SIG-M5 (cell line): ENCODE data around the gene FIS1.
"Not testable (repeated sequence)": the region's sequence is repeated elsewhere in the genome, so short reads cannot be mapped to it uniquely, and the experiment has no call there.

Experiments used
- DNase-seq: peaks from one replicate; lab custom pipeline; 2025; lab: John Stamatoyannopoulos, UW

Gene FIS1

DNA sequence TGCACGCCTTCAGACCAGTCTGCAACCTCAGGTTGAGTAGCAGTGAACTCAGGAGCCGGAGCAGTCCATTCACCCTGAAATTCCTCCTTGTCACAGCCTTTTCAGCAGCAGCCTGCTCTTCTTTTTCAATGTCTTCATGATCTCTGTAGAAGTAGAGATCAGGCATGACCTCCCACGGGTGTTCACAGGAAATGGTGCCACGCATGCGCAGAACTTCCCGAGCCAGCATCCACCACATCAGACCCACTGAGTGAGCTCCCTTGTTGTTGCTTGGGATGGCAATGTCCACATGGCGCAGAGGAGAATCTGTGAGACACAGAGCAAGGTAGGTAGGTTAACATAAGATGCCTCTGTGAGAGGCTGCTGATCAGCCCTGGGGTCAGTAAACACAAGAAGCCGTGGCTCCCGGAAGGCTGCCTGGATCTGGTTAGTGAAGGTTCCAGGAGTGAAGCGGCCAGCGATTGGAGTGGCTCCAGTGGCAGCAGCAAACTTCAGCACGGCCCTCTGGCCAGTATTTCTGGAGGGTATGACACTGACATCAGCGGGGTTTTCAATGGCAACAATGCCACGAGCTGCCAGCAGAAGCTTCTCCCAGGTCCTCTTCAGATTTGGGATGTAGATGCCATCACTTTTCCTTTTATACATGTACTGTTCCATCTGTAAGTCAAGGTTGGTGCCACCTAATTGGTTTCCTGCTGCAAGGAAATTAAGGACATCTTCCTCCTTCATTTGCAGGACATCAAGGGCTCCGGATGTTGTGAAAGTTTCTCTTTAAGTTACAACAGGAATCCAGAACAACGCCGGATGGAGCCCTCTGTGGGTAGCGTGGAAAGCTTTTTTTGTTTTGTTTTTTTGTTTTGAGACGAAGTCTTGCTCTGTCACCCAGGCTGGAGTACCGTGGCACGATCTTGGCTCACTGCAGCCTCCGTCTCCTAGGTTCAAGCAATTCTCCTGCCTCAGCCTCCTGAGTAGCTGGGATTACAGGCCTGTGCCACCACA is 40.8 kb downstream of the FIS1 start:
- DNase-seq, result not testable (repeated sequence)

DNA sequence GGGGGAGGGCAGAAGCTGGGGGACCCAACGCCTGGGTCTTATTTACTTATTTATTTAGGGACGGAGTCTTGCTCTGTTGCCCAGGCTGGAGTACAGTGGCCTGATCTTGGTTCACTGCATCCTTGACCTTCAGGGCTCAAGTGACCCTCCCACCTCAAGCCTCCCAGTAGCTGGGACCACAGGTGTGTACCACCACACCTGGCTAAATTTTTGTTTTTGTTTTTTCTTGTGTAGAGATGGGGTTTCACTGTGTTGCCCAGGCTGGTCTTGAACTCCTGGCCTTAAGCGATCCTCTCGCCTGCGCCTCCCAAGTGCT is 42.3 kb downstream of the FIS1 start:
- DNase-seq, result no peak

DNA sequence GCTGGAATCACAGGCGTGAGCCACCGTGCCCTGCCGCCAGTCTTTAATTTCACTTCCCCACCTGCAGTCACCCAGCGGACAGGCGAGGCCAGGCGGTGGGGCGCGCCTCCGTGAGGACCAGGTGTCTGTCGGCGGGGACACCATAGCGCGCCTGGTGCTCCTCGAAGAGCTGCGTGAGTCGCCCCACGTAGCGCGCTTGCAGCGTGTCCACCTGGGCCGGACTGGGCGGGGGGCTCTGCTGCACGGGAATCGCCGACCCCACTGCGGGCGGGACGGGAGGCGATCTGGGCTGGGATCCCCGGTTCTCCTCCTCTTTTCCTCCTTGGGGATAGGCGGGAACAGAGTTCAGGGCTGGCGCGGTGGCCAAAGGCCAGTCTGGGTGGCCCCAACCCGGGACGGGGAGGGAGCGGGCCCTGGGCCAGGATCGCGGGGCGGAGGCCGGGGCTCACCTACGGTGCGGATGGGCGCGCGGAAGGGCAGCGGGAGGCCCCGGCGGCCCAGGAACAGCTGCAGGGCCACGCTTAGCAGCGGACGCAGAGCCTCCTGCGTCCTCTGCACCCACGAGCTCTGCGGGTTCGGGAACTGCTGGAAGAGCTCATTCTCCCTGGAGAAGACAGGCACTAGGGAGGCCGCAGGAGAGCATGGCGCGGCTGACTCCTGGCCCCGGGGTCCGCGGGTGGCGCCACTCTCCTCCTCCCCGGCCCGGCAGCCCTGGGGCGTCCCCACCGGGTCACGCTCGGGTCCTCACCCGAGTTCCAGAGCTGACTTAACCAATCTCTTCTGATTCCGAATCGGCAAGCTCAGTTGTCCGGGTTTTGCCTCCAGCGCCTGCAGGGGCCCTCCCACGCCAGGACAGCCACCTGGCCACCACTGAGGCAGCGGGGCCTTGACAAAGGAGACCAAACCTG is 42.9 kb downstream of the FIS1 start:
- no peak for DNase-seq

DNA sequence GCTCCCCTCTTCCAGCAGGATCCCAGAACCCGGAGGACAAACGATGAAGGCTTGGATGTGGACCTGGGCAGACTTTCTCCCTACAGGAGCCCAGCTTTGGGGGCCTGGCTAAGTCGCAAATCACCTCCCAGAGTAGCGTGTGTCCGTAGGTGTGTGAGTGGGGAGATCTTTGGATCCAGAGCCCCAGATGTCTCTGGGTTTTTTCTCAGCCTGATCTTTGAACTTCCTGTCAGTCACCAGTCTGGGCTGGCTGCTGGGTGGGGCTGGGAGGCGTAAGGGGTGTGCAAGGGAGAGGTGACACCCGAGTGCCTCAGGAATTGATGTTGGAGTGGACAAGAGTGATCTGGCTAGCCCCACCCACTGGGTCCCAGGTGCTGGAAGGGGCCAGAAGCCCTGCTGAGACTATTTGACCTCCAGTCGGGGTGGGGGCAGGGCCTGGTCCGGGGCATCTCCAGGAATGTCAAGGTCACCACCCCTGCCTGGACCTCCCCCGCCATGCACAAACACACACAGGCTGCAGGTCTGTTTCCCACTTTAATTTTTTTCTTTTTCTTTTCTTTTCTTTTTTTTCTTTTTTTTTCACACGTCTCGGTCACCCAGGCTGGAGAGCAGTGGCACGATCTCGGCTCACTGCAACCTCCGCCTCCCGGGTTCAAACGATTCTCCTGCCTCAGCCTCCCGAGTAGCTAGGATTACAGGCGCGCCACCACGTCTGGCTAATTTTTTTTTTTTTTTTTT is 43.9 kb downstream of the FIS1 start, which contains the start of gene MOGAT3:
Gene MOGAT3 (minus strand): TSS at position 175 of the 738 bp plus-strand sequence. CDS start 182 bp downstream, outside the sequence.
- no peak for DNase-seq

DNA sequence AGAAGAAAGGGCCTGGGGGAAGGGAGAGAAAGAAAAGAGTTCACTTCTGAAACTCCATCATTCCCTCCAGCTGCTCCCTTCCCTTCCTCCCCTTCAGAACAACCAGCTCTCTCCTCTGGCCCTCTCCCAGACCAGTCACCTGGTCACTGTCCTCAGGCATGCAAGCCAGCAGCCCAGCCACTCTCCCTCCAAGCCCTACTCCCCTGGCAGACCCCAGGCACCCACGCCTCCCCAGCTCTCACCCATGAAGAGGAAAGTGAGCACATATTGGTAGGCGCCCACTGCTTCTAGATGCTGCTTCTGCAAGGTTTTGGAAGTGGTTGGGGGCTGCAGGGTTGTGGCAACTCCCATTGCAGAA is 44.4 kb downstream of the FIS1 start:
- no peak for DNase-seq

DNA sequence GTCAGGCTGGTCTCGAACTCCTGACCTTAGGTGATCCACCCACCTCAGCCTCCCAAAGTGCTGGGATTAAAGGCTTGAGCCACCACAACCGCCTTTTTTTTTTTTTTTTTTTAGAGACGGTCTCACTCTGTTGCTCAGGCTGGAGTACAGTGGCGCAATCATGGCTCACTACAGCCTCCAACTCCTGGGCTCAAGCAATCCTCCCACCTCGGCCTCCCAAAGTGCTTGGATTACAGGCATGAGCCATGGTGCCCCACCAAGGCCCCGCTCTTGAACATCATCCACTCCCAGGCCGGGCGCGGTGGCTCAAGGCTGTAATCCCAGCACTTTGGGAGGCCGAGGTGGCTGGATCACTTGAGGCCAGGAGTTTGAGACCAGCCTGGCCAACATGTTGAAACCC is 45.4 kb downstream of the FIS1 start:
- not testable (repeated sequence) for DNase-seq

DNA sequence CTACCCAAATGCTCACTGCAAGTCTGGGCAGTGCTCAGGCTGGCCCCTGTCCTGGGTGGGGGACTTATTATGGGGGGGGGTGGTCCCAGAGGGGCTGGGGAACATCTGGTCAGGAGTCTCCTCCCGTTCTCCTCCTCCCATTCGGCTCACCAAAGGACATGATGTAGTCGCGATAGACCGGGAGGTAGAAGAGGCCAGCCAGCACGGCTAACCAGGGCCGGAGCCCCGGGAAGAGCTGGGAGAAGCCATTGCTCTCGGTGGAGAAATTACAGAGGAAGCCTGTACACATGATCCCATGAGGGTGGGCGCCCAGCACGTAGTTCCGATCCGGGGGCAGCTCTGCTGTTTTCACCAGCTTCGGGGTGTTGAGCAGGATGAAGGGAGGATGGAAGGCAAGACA is 46.4 kb downstream of the FIS1 start:
- no peak for DNase-seq

DNA sequence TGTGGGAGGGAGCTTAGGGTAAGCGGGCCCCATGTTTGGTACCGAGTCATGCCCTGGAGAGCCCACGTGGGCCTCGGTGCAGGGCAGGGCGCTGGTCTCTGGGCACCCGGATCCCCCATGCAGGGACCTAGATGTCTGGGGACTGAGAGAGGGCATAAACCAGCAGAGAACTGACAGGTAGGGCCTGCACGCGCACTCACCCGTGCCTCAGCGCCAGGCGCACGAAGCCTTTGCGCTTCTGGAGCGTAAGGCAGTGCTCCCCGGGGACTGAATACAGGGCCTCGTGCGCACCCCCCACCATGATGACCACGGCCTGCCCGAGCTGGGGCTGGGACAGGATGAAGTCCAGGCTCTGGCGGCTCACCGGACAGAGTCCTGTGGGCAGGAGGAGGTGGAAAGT is 46.9 kb downstream of the FIS1 start:
- DNase-seq, result no peak

DNA sequence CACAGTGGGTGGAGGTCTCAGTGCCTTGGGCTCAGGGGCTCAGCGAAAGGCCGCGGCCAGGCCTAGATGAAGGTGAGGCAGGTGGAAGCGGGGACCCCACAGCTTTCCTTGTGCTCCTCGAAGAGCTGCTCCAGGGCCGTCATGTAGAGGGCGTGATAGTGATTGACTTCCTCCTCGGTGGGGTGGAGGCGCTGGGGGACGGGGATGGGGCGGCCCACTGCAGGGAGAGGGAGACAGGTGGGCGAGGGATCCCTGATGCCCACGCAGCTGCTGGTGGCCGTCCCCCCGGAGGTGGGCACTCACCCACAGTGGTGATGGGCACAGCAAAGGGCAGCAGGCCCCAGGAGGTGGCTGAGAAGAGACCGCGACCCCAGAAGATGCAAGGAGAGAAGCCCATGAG is 49.0 kb downstream of the FIS1 start:
- DNase-seq, result no peak
